Gastroesophageal sphincter (tissue), 4 donors: Measurements from ENCODE around the gene HDAC4. TPM values are rescaled to one million over a fixed set of nuclear protein-coding genes. Genes with fewer than 3 reads are reported as not detected.
A peak's percentile ranks its signal among the peaks of the same experiment; 100 is the strongest.

Experiments used
- ATAC-seq: fragments of 150-250 bp; one replicate; pipeline ENCODE4 v1.9.1; 2016; ENCODE audit warnings: mild to moderate bottlenecking, moderate library complexity
- H3K27ac ChIP-seq, 4 donors: fragments of 200-600 bp; sonication (generic) in 3 of 4; 1 replicate in 3 of 4; 2 replicates in 1 of 4; pipeline ENCODE4 v1.5.1; 2016 to 2019
- H3K27me3 ChIP-seq: fragments of 200-600 bp; sonication (generic); one replicate; pipeline ENCODE4 v1.5.1; 2019
- H3K36me3 ChIP-seq, 2 donors: fragments of 200-600 bp; sonication (generic); one replicate each; pipeline ENCODE4 v1.5.1; 2019; ENCODE audit warnings: control low read depth in 1 of 2
- H3K4me1 ChIP-seq, 3 donors: fragments of 200-600 bp; sonication (generic); 1 replicate in 2 of 3; 2 replicates in 1 of 3; pipeline ENCODE4 v1.5.1; 2016 to 2019; ENCODE audit warnings: control low read depth in 2 of 3
- H3K4me3 ChIP-seq, 2 donors: fragments of 200-600 bp; sonication (generic); one replicate each; pipeline ENCODE4 v1.5.1; 2019; ENCODE audit warnings: mild to moderate bottlenecking in 1 of 2, moderate library complexity in 1 of 2
- H3K9me3 ChIP-seq, 3 donors: fragments of 200-600 bp; sonication (generic); one replicate each; pipeline ENCODE4 v1.5.1; 2017 to 2019; ENCODE audit warnings: control low read depth in 2 of 3
- CTCF ChIP-seq, 4 experiments: fragments of 200-600 bp in 2 of 4; fragments of 450-650 bp in 2 of 4; sonication (generic) in 1 of 4; IDR thresholded peaks; one replicate each; pipeline ENCODE4 v1.5.1; 2017 to 2019; ENCODE audit warnings: antibody characterized with exemption in 4 of 4, mild to moderate bottlenecking in 2 of 4, moderate library complexity in 2 of 4
- EP300 ChIP-seq: sonication (generic); formaldehyde crosslinking; IDR thresholded peaks from one replicate; pipeline ENCODE4 v1.6.1; 2017; ENCODE audit warnings: antibody characterized with exemption, mild to moderate bottlenecking
- POLR2A ChIP-seq, 2 donors: fragments of 450-650 bp; IDR thresholded peaks; one replicate each; pipeline ENCODE4 v1.6.1; 2017; ENCODE audit warnings: antibody characterized with exemption in 2 of 2, mild to moderate bottlenecking in 2 of 2, moderate library complexity in 1 of 2
- POLR2AphosphoS5 ChIP-seq: sonication (generic); formaldehyde crosslinking; IDR thresholded peaks from one replicate; pipeline ENCODE4 v1.6.1; 2017; ENCODE audit warnings: antibody characterized with exemption
- WGBS, 2 donors: methylation state at CpG; one replicate each; pipeline ENCODE4 v1.1.5; 2018; ENCODE audit warnings: low coverage in 1 of 2; 5-methylcytosine and 5-hydroxymethylcytosine counted together
- total RNA-seq, 4 donors: library from RNA; depleted of rRNA; stranded (reverse); fragments of >200 nt; gene quantifications; one replicate each; pipeline ENCODE4 v1.1.0, GENCODE V29; 2016

Gene HDAC4
- total RNA-seq, 4 donors from 2014 or later, result 41.3 to 104 (median 85.8) TPM

GRCh38 chr2:239365782-239366435 lies 34.9 kb downstream of the HDAC4 start:
- Histone ChIP-seq H3K4me1 (peaks cover 0 to 59% (median 0%) of the 10 kb centered on the region in 3 donors), H3K9me3 (no peaks in the 10 kb centered on the region), H3K27ac (no peak overlapping the region), H3K4me3 (no peak overlapping the region), H3K36me3 (peaks cover 0 to 7% of the 10 kb centered on the region in 2 donors), H3K27me3 (no peaks in the 10 kb centered on the region)
- no peak for ATAC-seq
- TF ChIP-seq POLR2A (IDR thresholded peaks at IDR 0.05) (no peak), CTCF (IDR thresholded peaks at IDR 0.05) (no peak), EP300 (no peak), POLR2AphosphoS5 (no peak)
- WGBS, 2 donors, result 77 to 93% methylated on average over 9 to 17 of the region's 32 CpGs

- ATAC-seq, result no peak
- 79 to 80% methylated on average over 2 to 6 of the region's 11 CpGs for WGBS, 2 donors
- Histone ChIP-seq H3K27ac (no peak overlapping the region), H3K36me3 (peaks cover 0 to 3% of the 10 kb centered on the region in 2 donors), H3K9me3 (no peaks in the 10 kb centered on the region), H3K27me3 (no peaks in the 10 kb centered on the region), H3K4me1 (peaks cover 0 to 64% (median 0%) of the 10 kb centered on the region in 3 donors), H3K4me3 (no peak overlapping the region)
- TF ChIP-seq POLR2AphosphoS5 (no peak), POLR2A (IDR thresholded peaks at IDR 0.05) (no peak), EP300 (no peak), CTCF (IDR thresholded peaks at IDR 0.05) (no peak)
Measured at GRCh38 chr2:239365071-239365781, 35.6 kb downstream of the HDAC4 start.

- no peaks in the 10 kb centered on the region for H3K27me3 ChIP-seq
- TF ChIP-seq POLR2AphosphoS5, result no peak
- no peak for TF ChIP-seq CTCF (IDR thresholded peaks at IDR 0.05)
- TF ChIP-seq POLR2A (IDR thresholded peaks at IDR 0.05), result no peak
- no peak for TF ChIP-seq EP300
- WGBS, 2 donors, result 78 to 100% methylated on average over 1 to 20 of the region's 21 CpGs
- peaks cover 0 to 64% (median 3%) of the 10 kb centered on the region in 3 donors for H3K4me1 ChIP-seq
- H3K4me3 ChIP-seq, result no peak overlapping the region
- no peak for ATAC-seq
- no peaks in the 10 kb centered on the region for H3K36me3 ChIP-seq
- no peak overlapping the region for H3K27ac ChIP-seq
- no peaks in the 10 kb centered on the region for H3K9me3 ChIP-seq
Measured at GRCh38 chr2:239363946-239364637, 36.7 kb downstream of the HDAC4 start.

- Histone ChIP-seq H3K27me3 (no peaks in the 10 kb centered on the region), H3K4me3 (no peak overlapping the region), H3K36me3 (no peaks in the 10 kb centered on the region), H3K4me1 (peaks cover 0 to 67% (median 3%) of the 10 kb centered on the region in 3 donors), H3K9me3 (no peaks in the 10 kb centered on the region), H3K27ac (peak overlapping the region in 3 of 4 donors; percentile 11 to 56 (median 32))
- TF ChIP-seq POLR2A (IDR thresholded peaks at IDR 0.05) (no peak), POLR2AphosphoS5 (no peak), EP300 (no peak), CTCF (IDR thresholded peaks at IDR 0.05) (no peak)
- no peak for ATAC-seq
- WGBS, 2 donors, result 20 to 70% methylated on average over 1 to 2 of the region's 4 CpGs
Measured at GRCh38 chr2:239362507-239362906, 38.3 kb downstream of the HDAC4 start.
